Stomach (tissue), 9 donors: Measurements from ENCODE around the gene PRUNE2. TPM values are rescaled to one million over a fixed set of nuclear protein-coding genes. Genes with fewer than 3 reads are reported as not detected.

Experiments used
- DNase-seq, 2 donors: peaks; one replicate each; pipeline versions ENCODE4 v3.0.0 to v3.0.0-alpha.2; 2013 to 2019
- H3K27ac ChIP-seq, 5 donors: fragments of 200-600 bp in 4 of 5; sonication (generic) in 4 of 5; one replicate each; pipeline ENCODE4 v1.5.1; 2013 to 2019; ENCODE audit warnings: mild to moderate bottlenecking in 1 of 5, moderate library complexity in 1 of 5
- H3K27me3 ChIP-seq, 3 donors: fragments of 200-600 bp; sonication (generic); one replicate each; pipeline ENCODE4 v1.5.1; 2017 to 2019; ENCODE audit warnings: mixed run types in 1 of 3
- H3K36me3 ChIP-seq, 4 donors: fragments of 200-600 bp; sonication (generic); 1 replicate in 3 of 4; 2 replicates in 1 of 4; pipeline ENCODE4 v1.5.1; 2016 to 2019
- H3K4me1 ChIP-seq, 4 donors: fragments of 200-600 bp; sonication (generic); one replicate each; pipeline ENCODE4 v1.5.1; 2016 to 2019
- H3K4me3 ChIP-seq, 4 donors: fragments of 200-600 bp; sonication (generic) in 3 of 4; one replicate each; pipeline ENCODE4 v1.5.1; 2016 to 2019; ENCODE audit warnings: mild to moderate bottlenecking in 1 of 4
- H3K9me3 ChIP-seq, 4 donors: fragments of 200-600 bp; sonication (generic); one replicate each; pipeline ENCODE4 v1.5.1; 2016 to 2019
- EP300 ChIP-seq: sonication (generic); formaldehyde crosslinking; IDR thresholded peaks from one replicate; pipeline ENCODE4 v1.6.1; 2017; ENCODE audit warnings: antibody characterized with exemption
- POLR2A ChIP-seq, 4 donors: fragments of 450-650 bp; IDR thresholded peaks; one replicate each; pipeline ENCODE4 v1.6.1; 2016; ENCODE audit warnings: antibody characterized with exemption in 4 of 4, control low read depth in 2 of 4, mild to moderate bottlenecking in 1 of 4, moderate library complexity in 1 of 4
- POLR2AphosphoS5 ChIP-seq, 3 donors: sonication (generic); formaldehyde crosslinking; IDR thresholded peaks; one replicate each; pipeline ENCODE4 v1.6.1; 2016; ENCODE audit warnings: antibody characterized with exemption in 3 of 3
- WGBS, 5 donors: extraction: QIAGEN DNeasy Blood & Tissue Kit in 3 of 5; methylation state at CpG; one replicate each; pipeline versions ENCODE4 v1.1.5 to v1.1.7; 2013 to 2018; 5-methylcytosine and 5-hydroxymethylcytosine counted together
- intact Hi-C: fragments of 100-400 bp; cut with DNase I; formaldehyde crosslinking; loops from one replicate; pipeline ENCODE4 v1.15.1; 2023; ENCODE audit warnings: low total_unique reads
- polyA plus RNA-seq, 3 donors: library from polyadenylated mRNA; stranded (reverse); fragments of 200-250 nt; gene quantifications; one replicate each; pipeline ENCODE4 v1.2.3, GENCODE V29; 2013
- total RNA-seq, 5 donors: library from RNA; depleted of rRNA; stranded (reverse); fragments of >200 nt; gene quantifications; one replicate each; pipeline versions ENCODE4 v1.1.0 to v1.2.3, GENCODE V29; 2014 to 2016
- TF ChIP-seq, protein P1 (sequence below), 7 experiments: fragments of 450-650 bp in 4 of 7; fragments of 200-600 bp in 3 of 7; sonication (generic) in 3 of 7; IDR thresholded peaks; one replicate each; pipeline ENCODE4 v1.5.1; 2016 to 2019; ENCODE audit warnings: antibody characterized with exemption in 7 of 7, control low read depth in 2 of 7, mild to moderate bottlenecking in 1 of 7
- donor health status: healthy with polysubstance abuse.
- donor health status: Bipolar disorder and iron deficiency.
- donor health status: healthy.

PRUNE2 gene
- total and polyA plus RNA-seq, 8 donors: 2.6 to 311 (median 75.4) TPM

DNA sequence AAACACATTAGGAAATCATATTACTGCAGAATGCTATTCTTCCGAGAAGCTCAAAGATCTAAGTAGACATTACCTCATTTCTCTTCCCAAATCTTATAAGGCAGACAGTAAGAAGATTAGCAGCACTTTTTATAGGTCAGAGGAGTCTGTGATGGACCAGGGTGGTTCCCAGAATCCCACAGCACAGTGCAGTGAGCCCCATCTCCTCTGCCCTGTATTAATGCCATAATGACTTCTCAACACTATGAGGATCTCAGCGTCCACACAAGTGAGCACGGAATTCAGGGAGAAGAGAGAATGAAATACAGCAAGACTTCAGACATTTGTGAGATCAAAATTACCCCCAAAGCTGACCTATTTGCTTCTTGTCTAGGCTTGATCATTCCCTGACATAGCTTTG is 49.9 kb downstream of the PRUNE2 start:
- Histone ChIP-seq H3K4me1 (no peaks in the 10 kb centered on the region), H3K36me3 (peaks cover 0 to 3% (median 0%) of the 10 kb centered on the region in 4 donors), H3K4me3 (no peak overlapping the region), H3K9me3 (no peaks in the 10 kb centered on the region), H3K27me3 (no peaks in the 10 kb centered on the region), H3K27ac (no peak overlapping the region)
- DNase-seq: no peak
- no peak for TF ChIP-seq POLR2A (IDR thresholded peaks at IDR 0.05)
- no peak for TF ChIP-seq POLR2AphosphoS5 (IDR thresholded peaks at IDR 0.05)
- TF ChIP-seq EP300: no peak
- TF ChIP-seq, protein P1, sequence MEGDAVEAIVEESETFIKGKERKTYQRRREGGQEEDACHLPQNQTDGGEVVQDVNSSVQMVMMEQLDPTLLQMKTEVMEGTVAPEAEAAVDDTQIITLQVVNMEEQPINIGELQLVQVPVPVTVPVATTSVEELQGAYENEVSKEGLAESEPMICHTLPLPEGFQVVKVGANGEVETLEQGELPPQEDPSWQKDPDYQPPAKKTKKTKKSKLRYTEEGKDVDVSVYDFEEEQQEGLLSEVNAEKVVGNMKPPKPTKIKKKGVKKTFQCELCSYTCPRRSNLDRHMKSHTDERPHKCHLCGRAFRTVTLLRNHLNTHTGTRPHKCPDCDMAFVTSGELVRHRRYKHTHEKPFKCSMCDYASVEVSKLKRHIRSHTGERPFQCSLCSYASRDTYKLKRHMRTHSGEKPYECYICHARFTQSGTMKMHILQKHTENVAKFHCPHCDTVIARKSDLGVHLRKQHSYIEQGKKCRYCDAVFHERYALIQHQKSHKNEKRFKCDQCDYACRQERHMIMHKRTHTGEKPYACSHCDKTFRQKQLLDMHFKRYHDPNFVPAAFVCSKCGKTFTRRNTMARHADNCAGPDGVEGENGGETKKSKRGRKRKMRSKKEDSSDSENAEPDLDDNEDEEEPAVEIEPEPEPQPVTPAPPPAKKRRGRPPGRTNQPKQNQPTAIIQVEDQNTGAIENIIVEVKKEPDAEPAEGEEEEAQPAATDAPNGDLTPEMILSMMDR (IDR thresholded peaks at IDR 0.05): no peak
- intact Hi-C loops: no loop called here
- WGBS, 5 donors: 82 to 92% (median 85%) methylated on average over 3 of the region's 3 CpGs

- intact Hi-C loops: no loop called here
These were observed 50.9 kb downstream of the PRUNE2 start for GRCh38 chr9:76855015-76855414.

DNA sequence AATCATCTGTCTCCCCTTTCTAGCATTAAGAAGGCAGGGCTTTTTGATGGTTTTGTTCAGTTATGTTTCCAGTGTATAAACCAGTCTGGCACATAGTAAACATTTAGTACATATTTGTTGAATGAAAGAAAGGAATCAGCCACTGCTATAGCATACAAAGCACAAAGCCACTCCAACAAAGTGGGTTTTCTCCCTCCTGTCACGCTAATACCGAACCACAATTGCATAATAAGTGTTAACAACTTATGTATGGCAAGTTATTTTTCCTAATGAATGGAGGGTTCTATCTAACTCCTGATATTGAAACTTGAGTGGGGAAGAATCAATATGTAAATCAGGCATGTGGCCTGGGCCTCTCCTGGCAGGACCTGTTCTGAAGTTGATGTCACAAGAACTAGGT is 53.9 kb downstream of the PRUNE2 start:
- no peaks in the 10 kb centered on the region for H3K27me3 ChIP-seq
- H3K4me3 ChIP-seq: no peak overlapping the region
- no peak for TF ChIP-seq POLR2AphosphoS5 (IDR thresholded peaks at IDR 0.05)
- TF ChIP-seq EP300: no peak
- H3K4me1 ChIP-seq: no peaks in the 10 kb centered on the region
- no peak for DNase-seq
- intact Hi-C loops: no loop called here
- H3K9me3 ChIP-seq: no peaks in the 10 kb centered on the region
- peak overlapping the region in 2 of 5 donors; percentile 13 to 17 for H3K27ac ChIP-seq
- H3K36me3 ChIP-seq: peaks cover 0 to 9% (median 0%) of the 10 kb centered on the region in 4 donors
- WGBS, 5 donors: 56 to 78% (median 70%) methylated on average over 2 of the region's 2 CpGs

More at GRCh38 chr9:76855015-76855414, 50.9 kb downstream of the PRUNE2 start:
- WGBS, 5 donors: 83 to 95% (median 93%) methylated on average over 1 of the region's 1 CpG
- DNase-seq: no peak
- Histone ChIP-seq H3K4me3 (no peak overlapping the region), H3K27ac (no peak overlapping the region), H3K4me1 (no peaks in the 10 kb centered on the region), H3K27me3 (no peaks in the 10 kb centered on the region), H3K9me3 (no peaks in the 10 kb centered on the region), H3K36me3 (peaks cover 0 to under 1% (median 0%) of the 10 kb centered on the region in 4 donors)
- TF ChIP-seq EP300: no peak
- no peak for TF ChIP-seq POLR2AphosphoS5 (IDR thresholded peaks at IDR 0.05)
- TF ChIP-seq POLR2A (IDR thresholded peaks at IDR 0.05): no peak
- TF ChIP-seq, protein P1 (IDR thresholded peaks at IDR 0.05): no peak

- H3K27me3 ChIP-seq: no peaks in the 10 kb centered on the region
- peaks cover 0 to 9% (median 0%) of the 10 kb centered on the region in 4 donors for H3K36me3 ChIP-seq
- H3K27ac ChIP-seq: peak overlapping the region in 3 of 5 donors; percentile 38 to 79 (median 60)
- WGBS, 5 donors: 89 to 93% (median 91%) methylated on average over 9 of the region's 9 CpGs
- H3K4me1 ChIP-seq: no peaks in the 10 kb centered on the region
- no peak for TF ChIP-seq POLR2A (IDR thresholded peaks at IDR 0.05)
- TF ChIP-seq, protein P1 (IDR thresholded peaks at IDR 0.05): no peak
- TF ChIP-seq POLR2AphosphoS5 (IDR thresholded peaks at IDR 0.05): no peak
- no peak for TF ChIP-seq EP300
- intact Hi-C loops: no loop called here
- no peaks in the 10 kb centered on the region for H3K9me3 ChIP-seq
- no peak overlapping the region for H3K4me3 ChIP-seq
- DNase-seq: no peak
These were observed 59.6 kb downstream of the PRUNE2 start for GRCh38 chr9:76846297-76846696.

GRCh38 chr9:76845254-76845653 is 60.7 kb downstream of the PRUNE2 start:
- DNase-seq: peak in 1 of 2 donors; percentile 25
- Histone ChIP-seq H3K4me3 (no peak overlapping the region), H3K27me3 (no peaks in the 10 kb centered on the region), H3K9me3 (no peaks in the 10 kb centered on the region), H3K27ac (peak overlapping the region in 3 of 5 donors; percentile 38 to 79 (median 60)), H3K4me1 (no peaks in the 10 kb centered on the region), H3K36me3 (peaks cover 0 to 9% (median 0%) of the 10 kb centered on the region in 4 donors)
- WGBS, 5 donors: 59 to 80% (median 66%) methylated on average over 4 of the region's 4 CpGs
- intact Hi-C loops: no loop called here
- TF ChIP-seq POLR2AphosphoS5 (IDR thresholded peaks at IDR 0.05): peak in 1 of 3 donors; percentile 53
- TF ChIP-seq POLR2A (IDR thresholded peaks at IDR 0.05): no peak
- no peak for TF ChIP-seq EP300
